Prostate gland (tissue), 2 donors: ENCODE results near the gene PAPPA. TPM values are rescaled to one million over a fixed set of nuclear protein-coding genes. Genes with fewer than 3 reads are reported as not detected.

Source experiments
- DNase-seq: peaks from one replicate; pipeline ENCODE4 v3.0.0-alpha.2; 2019; ENCODE audit warnings: low spot score
- H3K27ac ChIP-seq, 2 donors: fragments of 200-600 bp; sonication (generic); 2 replicates each; pipeline ENCODE4 v1.5.1; 2017 to 2019
- H3K27me3 ChIP-seq: fragments of 200-600 bp; sonication (generic); replicated peaks from 2 replicates; pipeline ENCODE4 v1.5.1; 2019; ENCODE audit not compliant: insufficient read depth
- H3K36me3 ChIP-seq, 2 donors: fragments of 200-600 bp; sonication (generic); 1 replicate in 1 of 2; 2 replicates in 1 of 2; pipeline versions ENCODE4 v1.5.1 to v1.8.1; 2017 to 2019
- H3K4me1 ChIP-seq: fragments of 200-600 bp; sonication (generic); replicated peaks from 2 replicates; pipeline ENCODE4 v1.5.1; 2019
- H3K4me3 ChIP-seq, 2 donors: fragments of 200-600 bp; sonication (generic); 2 replicates each; pipeline ENCODE4 v1.5.1; 2017 to 2019
- H3K9me3 ChIP-seq: fragments of 200-600 bp; sonication (generic); 2 replicates; pipeline ENCODE4 v1.5.1; 2017
- POLR2A ChIP-seq: fragments of 450-650 bp; IDR thresholded peaks from one replicate; pipeline ENCODE4 v1.6.1; 2016; ENCODE audit warnings: antibody characterized with exemption, mild to moderate bottlenecking
- POLR2AphosphoS5 ChIP-seq: sonication (generic); formaldehyde crosslinking; IDR thresholded peaks from one replicate; pipeline ENCODE4 v1.6.1; 2017; ENCODE audit warnings: antibody characterized with exemption
- WGBS: methylation state at CpG from one replicate; pipeline ENCODE4 v1.1.5; 2018; 5-methylcytosine and 5-hydroxymethylcytosine counted together
- intact Hi-C: fragments of 100-400 bp; cut with DNase I; formaldehyde crosslinking; loops from one replicate; pipeline ENCODE4 v1.14.2; 2022
- total RNA-seq, 2 donors: library from RNA; depleted of rRNA; stranded (reverse); fragments of >200 nt; gene quantifications; one replicate each; pipeline ENCODE4 v1.1.0, GENCODE V29; 2016
- TF ChIP-seq, protein P1 (sequence below), 4 experiments: fragments of 200-600 bp in 2 of 4; fragments of 450-650 bp in 2 of 4; sonication (generic) in 2 of 4; IDR thresholded peaks; 1 replicate in 3 of 4; 2 replicates in 1 of 4; pipeline ENCODE4 v1.5.1; 2016 to 2019; ENCODE audit warnings: antibody characterized with exemption in 4 of 4, mild to moderate bottlenecking in 2 of 4, moderate library complexity in 2 of 4

The PAPPA gene
- total RNA-seq, 2 donors from 2014 or later = 0.27 to 1.8 TPM

DNA sequence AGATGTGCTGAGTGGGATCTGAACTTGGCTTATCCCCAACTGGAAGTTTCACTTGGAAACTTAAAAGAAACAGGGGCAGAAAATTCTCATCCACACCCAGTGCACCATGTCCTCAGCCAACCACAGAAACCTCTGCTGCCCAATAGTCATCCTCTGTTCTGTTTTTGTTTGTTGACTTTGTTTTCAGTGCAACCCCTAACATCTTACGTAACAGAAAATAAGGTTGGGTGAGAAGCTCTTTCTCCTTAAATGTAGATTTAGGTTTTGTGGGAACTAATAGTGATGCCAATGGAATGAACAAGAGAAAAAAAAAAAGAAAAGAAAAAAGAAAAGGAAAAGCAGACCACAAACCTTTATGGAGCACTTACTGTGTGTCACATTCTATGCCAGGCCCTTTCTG lies 262.8 kb downstream of the PAPPA start:
- H3K36me3 ChIP-seq = no peaks in the 10 kb centered on the region
- H3K4me1 ChIP-seq = no peaks in the 10 kb centered on the region
- TF ChIP-seq POLR2AphosphoS5 = no peak
- TF ChIP-seq POLR2A = no peak
- TF ChIP-seq, protein P1, sequence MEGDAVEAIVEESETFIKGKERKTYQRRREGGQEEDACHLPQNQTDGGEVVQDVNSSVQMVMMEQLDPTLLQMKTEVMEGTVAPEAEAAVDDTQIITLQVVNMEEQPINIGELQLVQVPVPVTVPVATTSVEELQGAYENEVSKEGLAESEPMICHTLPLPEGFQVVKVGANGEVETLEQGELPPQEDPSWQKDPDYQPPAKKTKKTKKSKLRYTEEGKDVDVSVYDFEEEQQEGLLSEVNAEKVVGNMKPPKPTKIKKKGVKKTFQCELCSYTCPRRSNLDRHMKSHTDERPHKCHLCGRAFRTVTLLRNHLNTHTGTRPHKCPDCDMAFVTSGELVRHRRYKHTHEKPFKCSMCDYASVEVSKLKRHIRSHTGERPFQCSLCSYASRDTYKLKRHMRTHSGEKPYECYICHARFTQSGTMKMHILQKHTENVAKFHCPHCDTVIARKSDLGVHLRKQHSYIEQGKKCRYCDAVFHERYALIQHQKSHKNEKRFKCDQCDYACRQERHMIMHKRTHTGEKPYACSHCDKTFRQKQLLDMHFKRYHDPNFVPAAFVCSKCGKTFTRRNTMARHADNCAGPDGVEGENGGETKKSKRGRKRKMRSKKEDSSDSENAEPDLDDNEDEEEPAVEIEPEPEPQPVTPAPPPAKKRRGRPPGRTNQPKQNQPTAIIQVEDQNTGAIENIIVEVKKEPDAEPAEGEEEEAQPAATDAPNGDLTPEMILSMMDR (IDR thresholded peaks at IDR 0.05) = no peak
- H3K4me3 ChIP-seq = no peak overlapping the region
- H3K9me3 ChIP-seq = no peaks in the 10 kb centered on the region
- intact Hi-C loops = no loop called here
- H3K27me3 ChIP-seq = no peaks in the 10 kb centered on the region
- no peak overlapping the region for H3K27ac ChIP-seq
- no peak for DNase-seq
- WGBS = 87% methylated on average over 1 of the region's 1 CpG

DNA sequence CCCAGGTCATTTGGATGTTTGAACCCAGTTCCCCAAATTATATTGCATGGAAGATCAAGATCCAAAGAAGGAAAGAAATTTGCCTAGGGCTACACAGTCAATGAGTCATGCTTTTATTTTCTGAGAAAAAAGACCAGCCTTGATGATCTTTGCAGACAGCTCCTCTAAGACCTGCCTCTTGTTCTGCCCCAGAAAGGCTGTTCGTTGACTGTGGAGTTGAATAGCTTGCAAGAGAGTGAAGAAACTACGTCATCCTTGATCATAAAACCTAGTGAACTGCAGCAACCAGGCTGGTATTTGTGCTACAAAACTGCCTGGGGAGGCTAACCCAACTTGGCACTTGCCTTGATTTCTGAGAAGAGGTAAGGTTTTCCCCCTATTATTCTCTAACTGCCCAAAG lies 263.9 kb downstream of the PAPPA start:
- Histone ChIP-seq H3K4me3 (no peak overlapping the region), H3K36me3 (no peaks in the 10 kb centered on the region), H3K27me3 (no peaks in the 10 kb centered on the region), H3K4me1 (no peaks in the 10 kb centered on the region), H3K9me3 (no peaks in the 10 kb centered on the region), H3K27ac (no peak overlapping the region)
- intact Hi-C loops = no loop called here
- no peak for DNase-seq
- WGBS = 87% methylated on average over 2 of the region's 2 CpGs
- TF ChIP-seq, protein P1 (IDR thresholded peaks at IDR 0.05) = no peak
- TF ChIP-seq POLR2AphosphoS5 = no peak
- TF ChIP-seq POLR2A = no peak

DNA sequence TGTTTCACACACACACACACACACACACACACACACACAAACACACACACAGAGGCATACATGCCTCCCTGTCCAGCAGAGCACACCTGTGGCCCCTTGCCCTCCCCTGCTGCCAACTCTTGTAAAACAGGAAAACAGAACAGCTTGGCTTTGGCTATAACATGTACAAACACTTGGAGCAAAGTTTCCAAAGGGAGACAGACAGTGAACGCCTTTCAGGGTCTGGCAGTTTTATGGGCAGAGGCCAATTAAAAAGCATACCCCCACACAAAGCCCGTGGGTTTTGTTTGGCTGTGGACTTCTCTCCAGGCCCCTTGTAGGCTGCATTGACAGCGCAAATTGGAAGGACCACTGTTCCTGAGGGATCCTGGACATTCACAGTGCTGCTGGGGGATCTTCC lies 265.6 kb downstream of the PAPPA start:
- Histone ChIP-seq H3K36me3 (no peaks in the 10 kb centered on the region), H3K27me3 (no peaks in the 10 kb centered on the region), H3K4me3 (no peak overlapping the region), H3K27ac (no peak overlapping the region), H3K9me3 (no peaks in the 10 kb centered on the region), H3K4me1 (no peaks in the 10 kb centered on the region)
- DNase-seq = peak; percentile 5
- WGBS = 24% methylated on average over 3 of the region's 3 CpGs
- TF ChIP-seq POLR2AphosphoS5 = no peak
- TF ChIP-seq, protein P1 (IDR thresholded peaks at IDR 0.05) = no peak
- no peak for TF ChIP-seq POLR2A
- intact Hi-C loops = no loop called here

DNA sequence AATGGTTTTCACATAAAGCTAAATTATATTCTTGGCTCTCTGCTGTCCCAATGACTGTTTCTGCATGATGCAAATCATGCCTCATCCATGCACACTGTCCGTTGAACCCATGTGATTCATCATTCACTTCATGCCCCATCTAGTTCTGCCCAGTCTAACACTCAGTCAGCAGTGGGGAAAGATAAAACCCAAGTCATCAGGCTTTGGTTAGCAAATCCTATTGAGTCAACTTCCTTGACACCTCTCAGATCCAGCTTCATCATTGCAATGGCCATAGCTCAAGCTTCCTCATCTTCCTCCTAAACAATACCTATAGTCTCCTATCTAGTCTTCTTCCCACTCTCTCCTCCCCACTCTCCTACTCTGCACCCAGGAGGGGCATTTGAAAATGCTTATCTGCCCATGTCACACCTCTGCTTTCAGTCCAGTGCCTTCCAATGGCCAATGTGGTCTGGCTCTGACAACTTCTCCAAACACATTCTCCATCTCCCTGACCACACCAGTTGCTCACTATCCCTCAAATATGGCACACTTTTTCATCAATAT lies 267.5 kb downstream of the PAPPA start:
- Histone ChIP-seq H3K27ac (no peak overlapping the region), H3K36me3 (no peaks in the 10 kb centered on the region), H3K4me1 (no peaks in the 10 kb centered on the region), H3K9me3 (no peaks in the 10 kb centered on the region), H3K4me3 (no peak overlapping the region), H3K27me3 (no peaks in the 10 kb centered on the region)
- WGBS = 100% methylated on average over 1 of the region's 1 CpG
- intact Hi-C loops = no loop called here
- DNase-seq = no peak
- TF ChIP-seq POLR2A (no peak), POLR2AphosphoS5 (no peak)
- TF ChIP-seq, protein P1 (IDR thresholded peaks at IDR 0.05) = no peak

DNA sequence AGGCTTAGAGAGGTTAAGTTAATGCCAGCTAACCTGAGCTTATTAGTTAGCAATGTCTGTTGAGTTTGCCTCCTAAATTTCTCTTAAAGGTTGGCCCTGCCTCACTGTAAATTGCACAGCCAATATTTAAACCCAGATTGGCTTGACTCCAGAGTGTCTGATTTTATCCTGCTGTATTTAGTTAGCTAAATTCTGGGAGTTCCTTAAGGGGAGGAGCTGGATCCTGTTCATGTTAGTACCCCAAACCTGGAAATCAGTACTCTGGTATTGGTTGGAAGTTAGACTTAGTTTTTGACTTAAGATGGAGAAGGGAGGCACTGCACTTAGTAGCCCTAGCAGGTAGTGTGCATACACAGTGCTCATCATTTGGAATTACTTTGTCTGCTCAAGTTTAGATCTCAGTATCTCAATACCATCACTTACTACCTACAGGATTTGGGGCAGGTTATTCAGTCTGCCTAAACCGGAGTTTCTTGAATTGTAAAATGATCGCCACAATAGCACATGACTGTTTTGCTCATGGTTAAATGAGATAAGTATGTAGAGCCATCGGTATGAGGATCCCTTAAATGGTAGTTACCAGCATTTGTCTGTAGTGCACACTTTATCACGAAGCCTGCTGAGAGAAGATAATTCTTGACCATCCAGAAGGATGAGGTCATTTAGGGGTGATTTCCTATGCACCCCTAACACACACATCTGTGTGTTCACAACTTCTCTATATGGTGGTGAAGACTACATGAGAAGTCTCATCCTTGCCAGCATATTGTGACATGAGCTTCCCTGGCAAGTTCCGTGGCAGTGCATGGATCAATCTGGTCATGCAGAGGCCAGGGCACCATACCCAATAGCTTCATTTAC lies 268.8 kb downstream of the PAPPA start:
- intact Hi-C loops = no loop called here
- Histone ChIP-seq H3K4me3 (no peak overlapping the region), H3K27me3 (no peaks in the 10 kb centered on the region), H3K27ac (no peak overlapping the region), H3K36me3 (no peaks in the 10 kb centered on the region), H3K9me3 (no peaks in the 10 kb centered on the region), H3K4me1 (no peaks in the 10 kb centered on the region)
- 89% methylated on average over 5 of the region's 5 CpGs for WGBS
- DNase-seq = no peak
- no peak for TF ChIP-seq POLR2AphosphoS5
- TF ChIP-seq, protein P1 (IDR thresholded peaks at IDR 0.05) = no peak
- TF ChIP-seq POLR2A = no peak
